NCI-H2107 (cell line): ENCODE data around the gene PKDCC.
A peak's percentile ranks its signal among the peaks of the same experiment; 100 is the strongest.
"Not testable (repeated sequence)": the region's sequence is repeated elsewhere in the genome, so short reads cannot be mapped to it uniquely, and the experiment has no call there.

Source experiments
- DNase-seq: peaks from one replicate; lab custom pipeline; 2025; lab: John Stamatoyannopoulos, UW

The PKDCC gene

DNA sequence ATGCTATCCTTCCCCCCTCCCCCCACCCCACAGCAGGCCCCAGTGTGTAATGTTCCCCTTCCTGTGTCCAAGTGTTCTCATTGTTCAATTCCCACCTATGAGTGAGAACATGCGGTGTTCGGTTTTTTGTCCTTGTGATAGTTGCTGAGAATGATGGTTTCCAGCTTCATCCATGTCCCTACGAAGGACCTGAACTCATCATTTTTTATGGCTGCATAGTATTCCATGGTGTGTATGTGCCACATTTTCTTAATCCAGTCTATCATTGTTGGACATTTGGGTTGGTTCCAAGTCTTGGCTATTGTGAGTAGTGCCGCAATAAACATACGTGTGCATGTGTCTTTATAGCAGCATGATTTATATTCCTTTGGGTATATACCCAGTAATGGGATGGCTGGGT lies 17.9 kb downstream of the PKDCC start:
- DNase-seq = not testable (repeated sequence)

DNA sequence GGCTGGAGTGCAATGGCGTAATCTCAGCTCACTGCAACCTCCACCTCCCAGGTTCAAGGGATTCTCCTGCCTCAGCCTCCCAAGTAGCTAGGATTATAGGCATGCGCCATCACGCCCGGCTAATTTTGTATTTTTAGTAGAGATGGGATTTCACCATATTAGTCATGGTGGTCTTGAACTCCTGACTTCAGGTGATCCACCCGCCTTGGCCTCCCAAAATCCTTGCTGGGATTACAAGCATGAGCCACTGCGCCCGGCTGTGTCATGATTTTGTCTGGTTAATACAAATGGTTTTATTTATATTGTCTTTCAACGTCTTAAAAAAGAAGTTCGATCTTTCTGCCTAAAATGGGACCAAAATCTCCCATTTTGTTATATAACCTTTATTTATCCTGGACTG lies 19.2 kb downstream of the PKDCC start:
- not testable (repeated sequence) for DNase-seq

DNA sequence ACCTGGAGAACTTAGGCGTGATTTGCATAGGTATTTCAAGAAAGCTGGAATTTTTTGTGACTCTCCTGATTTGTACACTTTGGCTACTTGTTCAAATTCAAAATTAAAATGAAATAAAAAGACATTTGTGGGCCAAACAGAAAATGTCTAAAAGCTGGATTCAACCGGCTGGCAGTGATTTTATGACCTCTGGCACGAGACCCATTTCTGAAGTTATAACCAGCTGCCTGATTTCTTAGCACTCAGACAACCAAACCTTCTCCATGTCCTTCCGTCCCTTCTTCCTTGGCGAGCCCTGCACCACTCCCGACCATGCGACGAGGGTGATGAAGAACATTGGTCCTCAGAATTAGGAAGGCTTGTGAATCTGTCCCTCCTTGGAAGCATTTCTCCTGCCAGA lies 19.7 kb downstream of the PKDCC start:
- no peak for DNase-seq

DNA sequence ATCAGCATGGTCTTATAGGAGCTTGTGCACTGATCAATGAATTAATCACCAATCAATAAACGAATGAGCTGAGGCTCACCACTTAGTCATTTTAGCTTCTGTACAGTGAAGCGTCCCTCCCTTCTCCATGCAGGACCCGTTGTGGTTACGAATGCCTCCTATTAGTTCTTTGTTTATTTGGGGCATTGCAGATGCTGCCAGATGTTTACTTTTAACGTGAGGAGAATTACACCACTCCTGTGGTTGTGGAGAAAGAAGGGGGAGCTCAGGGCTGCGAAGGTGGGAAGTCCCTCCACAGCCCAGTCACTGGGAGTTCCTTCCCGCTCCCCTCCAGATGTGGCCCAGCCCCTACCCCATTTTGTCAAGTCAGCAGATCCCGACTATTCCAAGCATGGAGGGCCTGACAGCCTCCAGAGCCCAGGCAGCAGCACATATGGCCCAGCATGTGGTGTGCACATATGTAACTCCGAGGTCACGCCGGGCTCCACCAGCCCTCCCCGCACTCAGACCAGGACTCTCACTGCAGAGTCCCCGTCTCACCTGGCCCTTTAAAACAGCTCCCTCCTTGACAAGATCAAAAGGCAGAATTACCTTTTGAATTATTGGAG lies 20.9 kb downstream of the PKDCC start:
- no peak for DNase-seq

DNA sequence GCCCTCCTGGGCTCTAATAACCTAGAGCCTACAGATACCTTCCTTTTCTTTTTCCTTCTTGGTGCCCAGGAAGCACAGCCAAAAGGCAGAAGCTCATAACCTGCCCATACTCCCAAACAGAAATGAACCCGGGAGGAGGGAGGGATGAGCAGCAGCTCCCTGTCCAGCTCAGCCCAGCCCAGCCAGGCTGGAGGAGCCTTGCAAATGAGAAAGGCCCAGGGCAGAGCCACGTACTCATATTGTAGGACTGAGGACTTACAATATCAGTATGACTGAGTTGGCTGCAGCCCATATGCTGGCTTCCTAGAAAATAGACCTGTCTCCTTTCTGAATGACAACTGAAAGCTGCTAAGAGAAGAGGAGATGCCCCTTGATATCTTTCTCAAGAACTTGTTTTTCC lies 21.7 kb downstream of the PKDCC start:
- no peak for DNase-seq

DNA sequence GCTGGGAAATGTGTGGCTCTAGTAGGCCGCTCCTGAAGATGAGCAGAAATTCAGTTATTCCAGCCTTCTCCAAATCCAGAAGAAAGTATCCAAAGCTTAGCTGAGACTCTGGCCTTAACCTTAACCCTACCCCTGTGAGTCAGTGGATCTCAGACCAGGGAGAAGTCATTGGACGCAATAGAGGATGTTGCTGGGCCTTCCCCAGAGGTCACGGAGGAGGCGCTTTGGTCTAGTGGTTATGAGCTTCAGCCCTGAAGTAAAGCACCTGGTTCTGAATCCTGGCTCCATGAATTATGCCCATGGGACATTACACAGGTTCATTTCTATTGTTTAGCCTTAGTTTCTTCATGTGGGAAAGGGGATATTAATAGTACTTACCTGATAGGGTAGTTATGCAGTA lies 24.0 kb downstream of the PKDCC start:
- DNase-seq = no peak

DNA sequence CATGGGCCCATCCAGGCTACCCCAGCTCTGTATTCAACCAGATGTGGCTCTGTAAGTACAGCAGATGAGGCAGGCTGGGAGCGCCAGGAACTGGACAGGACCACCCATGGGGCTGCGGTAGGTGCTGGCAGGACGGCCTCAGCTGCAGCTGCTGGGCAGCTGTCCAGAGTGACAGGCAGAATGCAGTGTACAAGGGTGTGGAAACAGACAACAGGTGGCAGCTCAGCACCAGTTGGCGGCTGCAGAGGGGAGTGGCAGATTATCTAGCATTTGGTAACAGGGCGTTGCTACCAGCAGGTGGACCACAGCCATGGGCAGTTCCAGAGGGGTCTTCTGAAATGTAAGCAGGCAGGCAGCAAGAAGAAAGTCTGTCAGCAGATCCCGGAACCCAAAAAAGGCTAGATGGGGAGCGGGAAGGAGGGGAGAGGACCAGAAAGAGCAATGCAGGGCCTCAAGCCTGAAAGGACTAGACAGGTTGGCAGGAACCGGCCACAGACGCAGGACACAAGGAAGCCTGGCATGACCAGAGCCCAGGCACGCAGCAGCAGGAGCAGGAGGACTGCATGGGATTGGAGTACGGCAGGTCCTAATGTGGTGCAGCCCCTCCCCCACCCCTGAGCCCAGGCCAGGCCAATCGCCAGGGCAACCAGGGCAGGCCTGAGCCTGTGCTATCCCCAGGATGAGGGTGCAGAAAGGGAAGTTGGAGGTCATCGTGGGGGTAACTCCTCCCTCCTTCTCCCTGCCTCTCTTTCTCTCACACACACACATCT lies 24.7 kb downstream of the PKDCC start:
- DNase-seq = no peak

DNA sequence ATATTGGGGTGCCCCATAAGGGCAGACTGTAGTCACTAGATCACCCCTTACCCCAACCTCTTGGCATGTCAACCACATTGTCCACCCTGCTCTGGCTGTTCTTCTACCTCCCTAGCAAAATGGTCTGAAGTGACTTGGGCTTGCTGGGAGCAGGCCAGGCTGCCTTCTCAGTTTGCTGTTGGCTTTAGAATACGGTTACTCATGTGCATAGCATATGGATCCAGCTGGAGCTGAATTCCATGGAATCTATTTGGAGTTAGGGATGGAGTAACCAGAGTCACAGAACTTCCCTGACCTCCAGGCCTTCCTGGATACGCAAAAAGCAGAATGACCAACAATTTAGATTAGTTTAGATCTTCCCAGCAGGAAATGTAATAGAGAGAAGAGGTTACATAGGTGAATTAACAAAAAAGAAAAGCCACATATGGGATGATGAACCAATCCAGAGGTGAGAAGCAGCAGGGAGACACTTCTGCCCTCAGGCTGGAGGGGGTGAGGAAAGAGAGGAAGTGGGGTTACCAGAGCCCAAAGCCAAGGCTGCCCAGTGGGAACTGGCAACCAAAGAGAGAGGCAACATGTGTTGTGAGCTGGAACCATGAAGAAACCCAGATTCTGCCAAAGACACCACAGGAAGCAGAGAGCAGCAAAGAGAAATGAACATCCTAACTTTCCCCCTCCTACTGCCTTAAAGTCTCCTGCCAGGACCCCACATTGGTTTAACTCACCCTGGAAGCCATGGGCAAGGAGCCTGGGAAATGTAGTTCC lies 26.1 kb downstream of the PKDCC start:
- DNase-seq = no peak

DNA sequence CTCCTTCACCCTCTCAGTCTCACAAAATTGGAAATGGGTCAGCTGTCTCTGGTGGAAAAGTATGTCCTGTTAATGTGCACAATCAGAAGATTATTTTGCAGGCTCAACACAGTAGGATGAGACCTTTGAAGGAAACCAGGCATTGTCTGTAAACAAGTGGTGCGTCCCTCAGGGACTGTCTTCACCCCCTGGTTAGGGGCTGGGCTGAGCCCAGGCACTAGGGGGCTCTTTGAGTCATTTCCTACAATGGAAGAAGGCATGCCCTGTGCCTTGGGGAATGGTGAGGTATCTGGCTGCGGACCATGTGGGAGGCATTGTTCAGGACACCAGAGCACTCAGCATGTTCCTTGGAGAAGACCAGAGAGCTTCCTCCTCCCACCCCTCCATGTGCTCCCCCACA lies 26.8 kb downstream of the PKDCC start:
- no peak for DNase-seq

DNA sequence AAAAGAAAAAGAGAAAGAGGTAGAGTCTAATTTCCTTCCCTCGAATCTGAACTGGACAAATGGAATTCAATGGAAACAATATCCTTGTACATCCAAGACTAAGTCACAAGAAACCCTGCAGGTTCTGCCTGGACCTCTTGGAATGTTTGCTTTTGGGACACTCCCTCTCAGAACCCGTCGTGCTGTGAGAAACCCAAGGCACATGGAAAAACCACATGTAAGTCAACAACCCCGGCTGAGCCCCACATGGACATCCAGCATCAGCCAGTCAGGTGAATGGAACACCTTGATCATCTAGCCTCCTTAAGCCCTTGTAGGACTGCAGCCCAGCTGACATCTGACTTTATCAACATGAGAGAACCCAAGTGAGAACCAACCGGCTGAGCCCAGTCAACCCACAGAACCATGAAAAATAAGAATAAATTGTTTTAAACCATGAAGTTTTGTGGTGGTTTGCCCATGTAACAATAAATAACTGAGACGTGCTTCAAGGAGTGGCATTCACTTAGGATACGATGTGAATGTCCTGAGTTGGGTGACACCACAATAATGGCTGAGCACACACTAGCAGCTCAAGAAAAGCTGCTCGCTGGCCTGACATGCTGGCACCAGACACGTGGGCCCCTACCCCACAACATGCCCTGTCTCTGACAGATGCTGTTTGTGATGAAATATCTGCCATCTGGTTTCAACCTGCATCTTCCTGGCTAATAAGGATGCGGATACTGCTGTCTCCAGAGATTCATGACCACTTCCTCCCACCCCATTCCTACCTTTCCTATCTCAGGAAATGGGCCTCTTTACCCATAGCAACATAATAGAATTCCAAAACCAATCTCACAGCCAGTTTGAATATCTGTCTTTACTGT lies 28.8 kb downstream of the PKDCC start:
- DNase-seq = no peak

DNA sequence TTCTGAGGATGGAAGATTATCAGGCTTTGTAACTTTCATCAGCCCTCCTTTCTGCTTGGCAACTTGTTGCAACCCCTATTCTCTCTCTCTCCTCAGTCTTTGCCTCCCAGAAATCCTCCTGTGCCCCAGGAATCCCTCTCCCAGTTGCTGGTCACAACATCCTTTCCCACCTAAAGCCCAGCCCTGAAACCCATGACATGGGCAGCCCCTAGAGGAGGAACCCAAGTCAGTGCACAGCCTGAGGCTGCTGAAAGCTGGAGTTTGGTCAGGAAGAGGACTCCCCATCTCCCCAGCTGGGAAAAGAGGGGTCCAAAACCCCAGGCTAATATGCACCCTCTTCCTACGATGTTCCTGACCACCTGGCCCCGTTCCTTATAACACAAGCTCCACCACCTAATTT lies 29.5 kb downstream of the PKDCC start:
- DNase-seq = no peak

DNA sequence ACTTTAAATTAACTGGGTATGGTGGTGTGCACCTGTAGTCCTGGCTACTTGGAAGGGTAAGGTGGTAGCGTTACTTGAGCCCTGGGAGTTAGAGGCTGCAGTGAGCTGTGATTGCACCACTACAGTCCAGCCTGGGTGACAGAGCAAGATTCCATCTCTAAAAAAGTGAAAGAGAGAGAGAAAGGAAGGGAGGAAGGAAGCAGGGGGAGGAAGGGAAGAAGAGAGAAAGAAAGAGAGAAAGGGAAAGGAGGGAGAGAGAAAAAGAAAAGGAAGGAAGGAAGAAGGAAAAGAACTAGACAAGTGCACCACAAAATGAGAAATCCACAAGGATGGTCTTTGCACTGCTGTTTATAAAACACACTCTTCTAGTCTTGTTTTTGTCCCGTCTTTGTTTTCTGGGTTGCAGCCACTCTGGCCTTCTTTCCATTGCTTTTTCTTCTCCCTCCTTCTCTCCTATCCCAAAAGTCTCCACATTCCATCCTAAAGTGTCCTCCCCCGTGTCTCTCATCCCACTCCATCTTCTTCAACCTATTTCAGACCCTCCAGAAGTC lies 32.0 kb downstream of the PKDCC start:
- DNase-seq = no peak

DNA sequence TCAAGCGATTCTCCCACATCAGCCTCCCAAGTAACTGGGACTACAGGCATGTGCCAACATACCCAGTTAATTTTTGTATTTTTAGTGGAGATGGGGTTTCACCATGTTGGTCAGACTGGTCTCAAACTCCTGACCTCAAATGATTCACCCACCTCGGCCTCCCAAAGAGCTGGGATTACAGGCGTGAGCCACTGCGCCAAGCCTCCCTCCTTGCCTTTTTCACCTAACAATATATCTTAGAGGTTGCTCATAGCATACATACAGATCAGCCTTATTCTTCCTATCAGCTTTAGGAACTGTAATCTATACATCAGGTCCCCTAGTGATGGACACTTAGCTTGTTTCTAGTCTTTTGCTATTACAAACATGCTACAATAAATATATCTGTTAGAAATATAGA lies 33.3 kb downstream of the PKDCC start:
- not testable (repeated sequence) for DNase-seq

DNA sequence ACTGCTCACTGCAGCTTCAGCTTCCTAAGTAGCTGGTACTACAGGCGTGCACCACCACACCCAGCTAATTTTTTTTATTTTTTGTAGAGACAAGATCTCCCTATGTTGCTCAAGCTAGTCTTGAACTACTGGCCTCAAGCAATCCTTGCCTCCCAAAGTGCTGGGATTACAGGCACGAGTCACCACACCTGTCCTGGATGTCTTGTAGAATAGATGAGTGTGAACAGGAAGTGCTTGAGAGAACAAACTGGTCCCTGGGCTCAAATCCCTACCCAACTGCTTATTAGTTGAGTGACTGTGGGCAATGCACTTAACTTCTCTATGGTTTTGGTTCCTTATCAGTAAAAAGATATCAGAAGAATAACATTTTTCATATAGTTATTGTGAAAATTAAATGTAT lies 34.2 kb downstream of the PKDCC start:
- DNase-seq = no peak

DNA sequence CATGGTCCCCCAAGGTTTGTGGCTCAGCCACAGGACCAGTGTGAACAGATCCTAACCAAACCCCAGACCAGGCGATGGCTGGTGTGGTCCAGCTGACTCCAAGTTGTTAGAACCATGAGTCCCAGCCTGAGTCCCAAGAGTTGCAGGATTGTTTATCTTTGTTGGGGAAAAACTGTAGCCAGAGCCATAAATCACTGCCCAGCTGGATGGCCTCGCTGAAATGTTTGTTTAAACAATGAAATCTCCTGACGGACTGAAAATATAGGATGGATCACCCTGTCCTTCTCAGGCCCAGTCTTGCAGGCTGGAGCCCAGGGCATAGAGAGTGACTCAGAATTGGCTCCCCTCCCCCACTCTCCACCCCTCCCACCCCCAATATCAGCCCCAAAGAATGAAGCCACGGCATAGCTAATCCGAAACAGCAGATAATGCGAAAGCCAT lies 36.4 kb downstream of the PKDCC start:
- no peak for DNase-seq

DNA sequence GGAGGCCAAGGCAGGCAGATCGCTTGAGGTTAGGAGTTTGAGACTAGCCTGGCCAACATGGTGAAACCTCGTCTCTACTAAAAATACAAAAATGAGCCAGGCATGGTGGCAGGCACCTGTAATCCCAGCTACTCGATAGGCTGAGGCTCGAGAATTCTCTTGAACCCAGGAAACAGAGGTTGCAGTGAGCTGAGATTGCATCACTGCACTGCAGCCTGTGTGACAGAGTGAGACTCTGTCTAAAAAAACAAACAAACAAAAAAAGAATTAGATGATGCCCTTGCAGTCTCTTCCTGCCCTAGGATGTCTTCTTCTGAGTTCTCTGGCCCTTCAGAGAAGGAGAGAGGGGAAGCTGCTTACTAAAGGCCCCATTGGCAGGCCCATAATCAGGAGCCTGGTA lies 37.2 kb downstream of the PKDCC start:
- DNase-seq = not testable (repeated sequence)

DNA sequence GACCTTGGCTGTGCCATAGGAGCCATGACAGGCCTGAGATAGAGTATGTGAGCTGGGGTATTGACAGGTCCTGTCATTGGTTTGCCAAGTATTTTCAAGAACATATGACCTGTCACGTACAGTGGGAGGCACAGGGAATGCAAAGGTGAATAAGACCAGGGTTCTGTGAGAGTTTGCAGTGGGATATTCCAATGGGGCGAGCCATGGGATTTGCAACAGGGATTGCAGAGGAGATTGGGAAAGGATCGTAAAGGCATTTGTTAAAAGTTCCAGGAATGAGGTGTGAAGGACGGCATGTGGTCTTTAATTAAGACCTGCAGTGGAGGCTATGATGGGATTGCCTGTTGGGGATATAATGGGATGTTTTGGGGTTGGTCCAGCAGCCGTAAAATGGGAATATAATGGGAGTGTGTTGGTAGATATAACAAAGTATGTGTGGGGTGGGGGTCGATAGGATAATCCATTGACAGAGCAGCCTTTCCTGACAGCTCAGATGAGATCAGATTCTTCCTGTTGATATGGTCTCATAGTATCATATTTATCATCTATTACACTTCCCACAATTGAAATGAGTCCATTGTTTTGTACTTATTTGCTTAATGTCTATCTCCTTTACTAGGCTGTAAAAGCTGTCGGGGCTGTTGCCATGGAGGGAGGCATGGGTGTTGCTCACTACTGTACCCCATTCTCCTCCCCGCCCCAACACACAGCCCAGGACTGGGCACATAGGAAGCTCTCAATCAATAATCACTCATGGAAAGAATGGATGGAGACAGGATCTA lies 38.1 kb downstream of the PKDCC start:
- no peak for DNase-seq

DNA sequence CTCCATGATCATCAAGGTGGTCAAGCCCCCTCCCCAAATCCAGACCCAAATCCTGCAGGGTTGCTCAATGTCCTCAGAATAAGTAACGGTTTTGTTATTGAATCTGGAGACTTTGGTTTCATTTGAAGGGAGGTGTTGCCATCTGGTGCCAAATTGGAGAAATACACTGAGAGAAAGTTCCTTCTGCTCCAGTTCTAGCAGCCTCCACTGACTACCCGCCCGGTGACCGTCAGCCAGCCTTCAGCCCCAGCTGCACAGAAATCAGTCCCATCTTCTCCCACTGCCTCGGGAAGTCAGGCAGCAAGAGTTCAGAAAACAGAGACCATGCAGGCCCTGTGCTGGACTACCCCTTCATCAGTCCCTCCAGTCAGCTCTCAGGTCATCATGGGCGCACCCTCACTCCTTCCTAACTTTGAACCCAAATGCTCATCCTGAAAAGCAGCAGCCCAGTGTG lies 38.7 kb downstream of the PKDCC start:
- peak; percentile 35 for DNase-seq

DNA sequence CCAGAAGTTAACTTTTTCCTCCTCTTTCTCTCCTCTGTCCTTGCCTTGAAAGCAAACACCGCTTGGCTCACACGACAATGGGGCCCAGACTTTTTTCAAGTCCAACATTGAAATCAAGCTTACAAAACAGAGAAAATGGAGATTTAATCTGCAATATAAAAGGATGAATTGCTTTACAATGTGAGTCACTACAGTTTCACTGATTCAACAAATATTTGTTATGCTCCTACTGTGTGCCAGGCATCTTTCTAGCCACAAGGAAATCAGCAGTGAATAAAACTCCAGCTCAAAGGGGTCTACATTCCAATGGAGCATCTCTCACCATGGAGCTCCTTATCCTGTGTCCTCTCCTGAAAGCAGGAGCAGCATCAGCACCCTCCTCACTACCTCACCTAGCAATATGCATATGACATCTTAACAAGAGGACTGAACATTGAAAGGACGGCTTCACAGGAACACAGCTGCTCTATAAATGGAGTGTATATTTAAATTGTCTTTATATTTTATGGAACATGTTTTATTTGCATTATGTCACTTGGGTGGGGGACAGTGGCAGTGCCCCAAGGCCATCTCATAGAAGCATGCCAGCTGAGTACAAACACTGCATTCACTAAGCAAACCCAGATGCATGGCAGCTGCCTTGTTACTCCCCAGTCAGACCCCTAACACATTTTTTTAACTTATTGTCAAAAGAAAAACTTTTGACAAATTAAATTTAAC lies 39.5 kb downstream of the PKDCC start:
- no peak for DNase-seq

DNA sequence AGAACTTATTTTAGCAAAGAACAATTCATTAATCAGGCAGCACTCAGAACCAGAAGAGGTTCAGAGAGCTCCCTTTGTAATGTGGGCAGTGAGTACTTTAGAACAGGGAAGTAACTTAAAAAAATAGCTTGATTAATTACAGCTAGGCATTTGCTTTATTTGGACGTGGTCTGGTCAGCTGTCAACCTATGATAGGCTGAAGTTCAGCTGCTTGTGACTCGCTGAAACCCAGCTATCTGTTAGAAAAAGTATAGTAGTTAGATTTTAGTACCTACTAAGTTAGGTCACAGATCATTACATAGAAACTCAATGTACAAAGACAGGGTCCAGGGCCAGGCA lies 40.0 kb downstream of the PKDCC start:
- no peak for DNase-seq
